IPS-NIHi11 (cell line): ENCODE results near the gene CARD9.
"Not testable (repeated sequence)": the region's sequence is repeated elsewhere in the genome, so short reads cannot be mapped to it uniquely, and the experiment has no call there.

Source experiments
- DNase-seq: peaks from one replicate; pipeline ENCODE4 v3.0.0; 2012; ENCODE audit warnings: mixed read lengths, low spot score

CARD9 gene

GRCh38 chr9:136322756-136323330 lies 50.6 kb downstream of the CARD9 start:
- no peak for DNase-seq

DNA sequence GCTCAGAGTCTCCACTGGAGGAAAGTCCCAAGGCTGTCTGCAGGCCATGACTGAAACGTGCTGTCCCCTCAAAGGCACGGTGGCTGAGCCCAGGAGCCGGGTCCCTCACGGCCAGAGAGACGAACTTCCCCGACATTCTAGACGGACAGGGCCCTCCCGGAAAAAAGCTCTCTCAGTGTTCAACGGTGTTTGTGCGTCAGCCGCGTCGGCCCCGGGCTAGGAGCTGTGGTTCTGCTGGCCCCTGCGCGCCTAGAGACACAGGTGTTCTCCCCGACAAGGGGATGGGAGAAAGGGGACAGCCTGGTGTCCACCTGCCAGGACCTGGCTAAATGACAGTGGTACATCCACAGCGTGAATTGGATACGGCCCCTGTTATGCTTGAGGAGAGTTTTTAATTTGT lies 51.9 kb downstream of the CARD9 start:
- DNase-seq, result no peak

GRCh38 chr9:136320972-136321371 lies 52.5 kb downstream of the CARD9 start:
- not testable (repeated sequence) for DNase-seq

GRCh38 chr9:136319955-136320354 lies 53.5 kb downstream of the CARD9 start:
- not testable (repeated sequence) for DNase-seq

- DNase-seq, result not testable (repeated sequence)
These were observed 54.2 kb downstream of the CARD9 start for GRCh38 chr9:136319244-136319643.

GRCh38 chr9:136318776-136319241 lies 54.7 kb downstream of the CARD9 start:
- no peak for DNase-seq

- no peak for DNase-seq
These were observed 55.2 kb downstream of the CARD9 start for GRCh38 chr9:136318111-136318775.

- DNase-seq, result no peak
These were observed 55.8 kb downstream of the CARD9 start for GRCh38 chr9:136317695-136318094.

DNA sequence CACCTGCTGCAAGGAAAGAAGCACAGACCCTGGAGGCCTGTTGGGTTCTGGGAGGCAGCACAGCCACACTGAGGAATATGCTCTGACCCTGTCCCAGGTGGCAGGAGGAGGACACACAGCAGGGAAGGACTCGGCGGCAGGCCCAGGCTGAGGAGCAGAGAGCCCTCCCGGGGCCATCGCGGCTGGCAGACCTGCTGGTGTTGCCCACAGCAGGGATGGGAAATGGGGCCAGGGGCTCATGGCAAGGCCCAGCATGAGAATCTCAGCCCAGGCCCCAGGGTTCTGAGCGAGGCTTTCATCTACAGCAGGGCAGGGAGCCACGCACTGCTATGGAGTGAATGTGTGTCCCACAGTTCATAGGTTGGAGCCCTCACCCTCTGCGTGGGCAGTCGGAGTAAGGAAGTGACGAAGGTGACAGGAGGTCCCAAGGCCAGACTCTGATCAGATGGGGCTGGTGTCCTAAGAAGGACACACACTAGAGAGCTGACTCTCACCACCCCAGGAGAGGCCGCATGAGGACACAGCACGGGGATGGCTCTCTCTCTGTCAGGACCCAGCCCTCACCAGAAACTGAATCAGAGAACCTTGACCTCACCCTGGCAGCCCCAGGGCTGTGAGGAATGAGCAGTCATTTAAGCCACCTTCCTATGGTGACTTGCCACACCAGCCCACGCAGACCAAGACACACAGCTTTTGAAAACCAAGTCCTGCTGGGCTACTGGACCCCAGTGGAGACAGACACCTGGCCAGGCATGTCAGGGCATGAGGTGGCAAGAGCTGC lies 56.4 kb downstream of the CARD9 start:
- no peak for DNase-seq

DNA sequence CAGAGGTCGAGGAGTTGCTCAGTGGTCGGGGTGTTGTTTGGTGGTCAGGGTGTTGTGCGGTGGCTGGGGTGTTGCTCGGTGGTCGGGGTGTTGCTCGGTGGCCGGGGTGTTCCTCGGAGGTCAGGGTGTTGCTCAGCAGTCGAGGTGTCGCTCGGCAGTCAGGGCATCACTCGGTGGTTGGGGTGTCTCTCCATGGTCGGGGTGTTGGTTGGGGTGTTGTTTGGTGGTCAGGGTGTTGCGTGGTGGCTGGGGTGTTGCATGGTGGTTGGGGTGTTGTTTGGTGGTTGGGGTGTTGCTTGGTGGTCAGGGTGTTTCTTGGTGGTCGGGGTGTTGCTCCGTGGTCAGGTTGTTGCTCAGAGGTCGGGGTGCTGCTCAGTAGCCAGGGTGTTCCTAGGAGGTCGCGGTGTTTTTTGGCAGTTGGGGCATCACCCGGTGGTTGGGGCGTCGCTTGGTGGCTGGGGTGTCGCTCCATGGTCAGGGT lies 57.2 kb downstream of the CARD9 start:
- no peak for DNase-seq

- DNase-seq, result no peak
These were observed 58.5 kb downstream of the CARD9 start for GRCh38 chr9:136314944-136315343.

DNA sequence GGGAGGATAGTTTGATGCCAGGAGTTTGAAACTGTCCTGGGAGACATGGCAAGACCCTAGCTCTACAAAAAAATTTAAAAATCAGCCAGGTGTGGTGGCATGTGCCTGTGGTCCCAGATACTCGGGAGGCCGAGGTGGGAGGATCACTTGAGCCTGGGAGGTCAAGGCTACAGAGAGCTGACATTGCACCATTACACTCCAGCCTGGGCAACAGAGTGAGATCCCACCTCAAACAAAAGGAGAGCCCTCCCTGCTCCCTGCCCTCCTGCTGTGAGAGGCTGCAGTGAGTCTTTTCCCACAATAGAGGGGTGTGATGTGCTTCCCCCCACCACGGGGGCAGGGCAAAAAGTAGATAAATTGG lies 59.4 kb downstream of the CARD9 start:
- DNase-seq, result no peak
